Glutamatergic neuron (in vitro differentiated cells): ENCODE results near the gene RANBP17. TPM values are rescaled to one million over a fixed set of nuclear protein-coding genes. Genes with fewer than 3 reads are reported as not detected.

Experiments used
- DNase-seq: peaks from one replicate; pipeline ENCODE4 v3.0.0; 2022
- H3K27ac Mint-ChIP-seq: one replicate; pipeline ENCODE4 v1.8.0; 2020; ENCODE audit warnings: mild to moderate bottlenecking, mixed read lengths, inconsistent platforms; ENCODE audit not compliant: unreplicated experiment
- H3K27me3 Mint-ChIP-seq: one replicate; pipeline ENCODE4 v1.8.0; 2020; ENCODE audit warnings: mild to moderate bottlenecking, moderate library complexity, mixed read lengths, inconsistent platforms; ENCODE audit not compliant: unreplicated experiment
- H3K36me3 Mint-ChIP-seq: one replicate; pipeline ENCODE4 v1.8.0; 2020; ENCODE audit warnings: mild to moderate bottlenecking, mixed read lengths, inconsistent platforms; ENCODE audit not compliant: unreplicated experiment
- H3K4me1 Mint-ChIP-seq: one replicate; pipeline ENCODE4 v1.8.0; 2020; ENCODE audit warnings: mild to moderate bottlenecking, low read depth, mixed read lengths, inconsistent platforms; ENCODE audit not compliant: unreplicated experiment
- H3K4me3 Mint-ChIP-seq: one replicate; pipeline ENCODE4 v1.8.0; 2020; ENCODE audit warnings: mild to moderate bottlenecking, mixed read lengths, inconsistent platforms; ENCODE audit not compliant: unreplicated experiment
- H3K9me3 Mint-ChIP-seq: one replicate; pipeline ENCODE4 v1.8.0; 2020; ENCODE audit warnings: mild to moderate bottlenecking, moderate library complexity, mixed read lengths, inconsistent platforms; ENCODE audit not compliant: unreplicated experiment
- total RNA-seq: library from RNA; stranded (reverse); fragmentation: NEBNext Ultra II Directional; extraction: Animal tissue kit (Norgen Biotek cat#: 25700); gene quantifications from one replicate; pipeline ENCODE4 v1.2.1, GENCODE V29; 2021; ENCODE audit not compliant: unreplicated experiment
- TF ChIP-seq, protein P1 (sequence below): fragments of 200-600 bp; sonication (generic); IDR thresholded peaks from one replicate; pipeline ENCODE4 v1.5.0; 2021; ENCODE audit not compliant: partially characterized antibody, unreplicated experiment

Gene RANBP17
- total RNA-seq, 1 donor from 2014 or later = 25.7 TPM

DNA sequence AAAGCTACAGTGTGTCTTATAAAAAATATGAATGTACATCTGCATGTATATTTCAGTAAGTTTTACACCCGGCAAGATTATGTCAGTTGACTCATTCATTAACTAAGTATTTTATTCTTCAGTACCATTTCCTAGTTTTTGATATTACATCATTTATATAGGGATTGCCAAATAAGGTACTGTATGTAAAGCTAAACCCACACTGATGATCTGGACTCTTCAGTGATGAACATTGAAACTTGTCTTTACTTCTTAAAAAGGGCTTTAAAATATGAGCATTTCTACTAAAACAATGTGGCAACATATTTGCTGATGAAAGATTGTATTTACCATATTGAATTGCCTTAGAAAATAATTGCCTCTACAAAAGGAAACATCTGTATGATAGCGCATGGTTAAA, 295.5 kb downstream of the RANBP17 start:
- DNase-seq = no peak
- Mint-ChIP-seq H3K9me3 (no peaks in the 10 kb centered on the region), H3K36me3 (no peaks in the 10 kb centered on the region), H3K4me1 (peaks cover 39% of the 10 kb centered on the region), H3K4me3 (peak overlapping the region; percentile 21), H3K27ac (peak overlapping the region; percentile 89), H3K27me3 (no peaks in the 10 kb centered on the region)
- TF ChIP-seq, protein P1, sequence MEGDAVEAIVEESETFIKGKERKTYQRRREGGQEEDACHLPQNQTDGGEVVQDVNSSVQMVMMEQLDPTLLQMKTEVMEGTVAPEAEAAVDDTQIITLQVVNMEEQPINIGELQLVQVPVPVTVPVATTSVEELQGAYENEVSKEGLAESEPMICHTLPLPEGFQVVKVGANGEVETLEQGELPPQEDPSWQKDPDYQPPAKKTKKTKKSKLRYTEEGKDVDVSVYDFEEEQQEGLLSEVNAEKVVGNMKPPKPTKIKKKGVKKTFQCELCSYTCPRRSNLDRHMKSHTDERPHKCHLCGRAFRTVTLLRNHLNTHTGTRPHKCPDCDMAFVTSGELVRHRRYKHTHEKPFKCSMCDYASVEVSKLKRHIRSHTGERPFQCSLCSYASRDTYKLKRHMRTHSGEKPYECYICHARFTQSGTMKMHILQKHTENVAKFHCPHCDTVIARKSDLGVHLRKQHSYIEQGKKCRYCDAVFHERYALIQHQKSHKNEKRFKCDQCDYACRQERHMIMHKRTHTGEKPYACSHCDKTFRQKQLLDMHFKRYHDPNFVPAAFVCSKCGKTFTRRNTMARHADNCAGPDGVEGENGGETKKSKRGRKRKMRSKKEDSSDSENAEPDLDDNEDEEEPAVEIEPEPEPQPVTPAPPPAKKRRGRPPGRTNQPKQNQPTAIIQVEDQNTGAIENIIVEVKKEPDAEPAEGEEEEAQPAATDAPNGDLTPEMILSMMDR = no peak

DNA sequence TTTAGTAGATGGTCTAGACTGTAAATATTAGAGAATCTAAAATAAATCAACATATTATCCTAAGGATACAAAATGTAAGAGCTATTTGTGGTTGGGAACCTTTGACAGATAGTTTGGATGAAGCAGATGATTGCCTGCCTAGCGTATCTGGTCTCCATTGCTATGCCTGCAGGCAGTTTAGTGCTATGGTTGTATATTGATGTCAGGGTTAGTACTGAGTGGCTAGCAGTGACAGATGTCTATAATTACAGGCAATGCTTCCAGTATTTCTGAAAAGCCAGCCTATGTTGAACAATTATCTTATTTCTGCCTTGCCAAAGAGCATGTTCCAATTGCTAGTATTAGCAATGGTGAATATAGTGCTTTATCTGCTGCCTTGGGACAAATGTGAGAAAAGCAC, 296.0 kb downstream of the RANBP17 start:
- TF ChIP-seq, protein P1 = no peak
- no peaks in the 10 kb centered on the region for H3K9me3 Mint-ChIP-seq

DNA sequence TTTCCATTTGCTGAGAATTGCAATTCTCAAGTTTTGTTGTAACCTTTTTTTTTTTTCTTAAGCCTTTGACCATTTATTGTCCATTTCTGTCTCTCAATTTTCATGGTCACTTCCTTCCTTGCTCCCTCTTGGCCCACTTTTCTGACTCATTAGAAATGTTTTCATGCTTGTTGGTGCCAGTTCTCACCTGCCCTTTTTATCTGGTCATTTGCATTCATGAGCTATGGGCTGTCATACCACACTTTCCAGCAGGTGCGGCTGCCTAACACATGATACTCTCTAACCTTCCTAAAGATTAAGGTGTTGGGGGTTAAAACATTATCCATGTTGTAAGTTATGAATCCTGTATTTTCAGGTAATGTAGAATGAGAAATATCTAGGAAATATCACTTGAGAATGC, 296.8 kb downstream of the RANBP17 start:
- no peaks in the 10 kb centered on the region for H3K36me3 Mint-ChIP-seq
- H3K4me3 Mint-ChIP-seq = peak overlapping the region; percentile 48
- DNase-seq = no peak
- no peaks in the 10 kb centered on the region for H3K9me3 Mint-ChIP-seq
- H3K27me3 Mint-ChIP-seq = no peaks in the 10 kb centered on the region
- peaks cover 38% of the 10 kb centered on the region for H3K4me1 Mint-ChIP-seq
- H3K27ac Mint-ChIP-seq = peak overlapping the region; percentile 57
- TF ChIP-seq, protein P1 = no peak

More for the DNA sequence above, 296.0 kb downstream of the RANBP17 start:
- Mint-ChIP-seq H3K27ac (peak overlapping the region; percentile 89), H3K36me3 (no peaks in the 10 kb centered on the region), H3K4me1 (peaks cover 36% of the 10 kb centered on the region), H3K27me3 (no peaks in the 10 kb centered on the region), H3K4me3 (peak overlapping the region; percentile 22)
- DNase-seq = no peak

DNA sequence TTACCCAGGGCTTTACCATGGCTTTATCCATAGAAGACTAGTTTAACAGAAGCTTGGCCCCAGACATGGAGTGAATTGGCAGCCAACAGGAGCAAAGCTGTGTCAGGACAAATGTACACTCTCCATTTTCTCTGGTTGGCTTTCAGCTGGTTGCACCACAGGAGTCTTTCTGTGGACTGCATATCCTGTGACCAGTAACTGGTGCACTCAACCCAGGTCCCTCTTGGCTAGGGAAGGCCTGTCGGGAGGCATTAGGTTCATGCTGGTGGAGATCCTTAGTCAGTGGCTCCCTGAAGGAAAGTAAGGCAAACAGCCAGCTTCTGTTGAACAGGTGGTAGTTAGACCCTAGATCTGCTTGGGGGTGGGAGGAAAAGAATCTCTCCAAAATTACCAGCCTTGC, 300.3 kb downstream of the RANBP17 start:
- Mint-ChIP-seq H3K27ac (peak overlapping the region; percentile 38), H3K9me3 (no peaks in the 10 kb centered on the region), H3K4me1 (peaks cover 34% of the 10 kb centered on the region), H3K4me3 (no peak overlapping the region), H3K27me3 (no peaks in the 10 kb centered on the region), H3K36me3 (no peaks in the 10 kb centered on the region)
- no peak for DNase-seq
- TF ChIP-seq, protein P1 = no peak

DNA sequence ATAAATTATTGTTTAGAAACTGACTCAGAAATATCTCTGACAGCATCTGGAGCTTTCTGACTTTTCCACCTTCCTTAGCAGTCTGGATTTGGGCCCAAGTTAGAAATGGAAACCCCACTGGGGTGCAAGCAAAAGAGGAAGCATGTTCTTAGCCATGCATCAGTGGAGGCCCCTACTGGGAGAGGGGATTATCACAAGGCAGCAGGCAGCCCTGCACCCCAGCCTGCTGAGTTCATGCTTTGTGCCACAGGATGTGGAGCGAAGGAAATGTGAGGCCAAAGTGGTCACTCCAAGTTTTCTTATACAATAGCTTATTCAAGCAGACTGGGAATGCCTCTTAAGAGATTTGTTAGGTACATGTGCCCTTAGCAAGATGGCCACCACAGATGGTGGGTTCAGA, 300.8 kb downstream of the RANBP17 start:
- peak; percentile 59 for DNase-seq
- Mint-ChIP-seq H3K27ac (peak overlapping the region; percentile 38), H3K27me3 (no peaks in the 10 kb centered on the region), H3K9me3 (no peaks in the 10 kb centered on the region), H3K36me3 (no peaks in the 10 kb centered on the region), H3K4me3 (no peak overlapping the region), H3K4me1 (peaks cover 32% of the 10 kb centered on the region)
- TF ChIP-seq, protein P1 = peak; percentile 55
